ENCODE measurements around the gene DGCR6L.
"Not testable (repeated sequence)": the region's sequence is repeated elsewhere in the genome, so short reads cannot be mapped to it uniquely, and the experiment has no call there.

The DGCR6L gene

GRCh38 chr22:20298110-20298802, 21.6 kb downstream of the DGCR6L start:
- ATAC-seq (replicated peaks) = no peak
- peaks cover 0 to 13% of the 10 kb centered on the region in 2 donors for H3K4me1 Mint-ChIP-seq (ENCODE audit: low read depth in 2 of 2)
- peaks cover 2% of the 10 kb centered on the region for H3K36me3 Mint-ChIP-seq (ENCODE audit: insufficient read depth)
- peak overlapping the region; percentile 78 to 84 for H3K4me3 Mint-ChIP-seq
- no peak for DNase-seq
- peak overlapping the region; percentile 33 to 80 for H3K27ac Mint-ChIP-seq
- no peaks in the 10 kb centered on the region for H3K9me3 Mint-ChIP-seq
- H3K27me3 Mint-ChIP-seq = peaks cover 7 to 8% of the 10 kb centered on the region in 2 donors

GRCh38 chr22:20297414-20298109, 22.3 kb downstream of the DGCR6L start:
- no peak for DNase-seq
- H3K27me3 Mint-ChIP-seq = peaks cover 3 to 4% of the 10 kb centered on the region in 2 donors
- ATAC-seq (replicated peaks) = no peak
- H3K9me3 Mint-ChIP-seq = no peaks in the 10 kb centered on the region
- peaks cover 2% of the 10 kb centered on the region for H3K36me3 Mint-ChIP-seq (ENCODE audit: insufficient read depth)
- peak overlapping the region; percentile 33 to 80 for H3K27ac Mint-ChIP-seq
- H3K4me1 Mint-ChIP-seq (ENCODE audit: low read depth in 2 of 2) = peaks cover 0 to 13% of the 10 kb centered on the region in 2 donors
- H3K4me3 Mint-ChIP-seq = peak overlapping the region; percentile 78 to 84

GRCh38 chr22:20296598-20296997, 23.3 kb downstream of the DGCR6L start:
- H3K4me1 Mint-ChIP-seq (ENCODE audit: low read depth in 2 of 2) = peaks cover 0 to 13% of the 10 kb centered on the region in 2 donors
- DNase-seq (no peak), ATAC-seq (replicated peaks) (no peak)
- H3K27me3 Mint-ChIP-seq = peaks cover 0 to 4% of the 10 kb centered on the region in 2 donors
- peaks cover 2% of the 10 kb centered on the region for H3K36me3 Mint-ChIP-seq (ENCODE audit: insufficient read depth)
- H3K9me3 Mint-ChIP-seq = no peaks in the 10 kb centered on the region
- no peak overlapping the region for H3K4me3 Mint-ChIP-seq
- H3K27ac Mint-ChIP-seq = no peak overlapping the region

- DNase-seq (no peak), ATAC-seq (replicated peaks) (no peak)
- Mint-ChIP-seq H3K4me3 (no peak overlapping the region), H3K27ac (no peak overlapping the region), H3K9me3 (no peaks in the 10 kb centered on the region), H3K27me3 (peaks cover 0 to 11% of the 10 kb centered on the region in 2 donors), H3K4me1 (ENCODE audit: low read depth in 2 of 2) (peaks cover 0 to 7% of the 10 kb centered on the region in 2 donors), H3K36me3 (ENCODE audit: insufficient read depth) (peaks cover 2% of the 10 kb centered on the region)
These were observed 24.4 kb downstream of the DGCR6L start for GRCh38 chr22:20295262-20296064.

- Mint-ChIP-seq H3K27ac (no peak overlapping the region), H3K4me3 (no peak overlapping the region), H3K36me3 (ENCODE audit: insufficient read depth) (no peaks in the 10 kb centered on the region), H3K27me3 (peaks cover 0 to 19% of the 10 kb centered on the region in 2 donors), H3K9me3 (no peaks in the 10 kb centered on the region), H3K4me1 (ENCODE audit: low read depth in 2 of 2) (no peaks in the 10 kb centered on the region)
- DNase-seq = no peak
- no peak for ATAC-seq (replicated peaks)
These were observed 27.1 kb downstream of the DGCR6L start for GRCh38 chr22:20292673-20293232.

DNA sequence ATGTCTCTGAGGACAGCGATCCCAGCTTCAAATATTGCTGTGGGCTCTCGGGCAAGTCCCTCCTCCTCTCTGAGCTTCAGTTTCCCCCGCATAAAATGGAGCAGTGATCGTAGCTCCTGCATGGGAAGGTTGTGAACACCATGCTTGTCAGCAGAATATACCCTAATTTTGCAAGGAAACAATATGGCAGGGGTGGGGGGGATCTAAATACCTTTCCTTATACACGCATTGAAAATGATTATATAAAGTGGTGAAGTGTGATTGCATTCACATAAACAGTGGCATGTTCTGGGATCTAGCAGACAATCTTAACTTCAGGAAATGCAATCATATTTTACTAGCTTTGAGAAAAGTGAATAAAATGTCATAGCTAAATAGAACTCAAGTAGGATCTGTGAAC, 27.8 kb downstream of the DGCR6L start:
- no peak for DNase-seq
- no peaks in the 10 kb centered on the region for H3K9me3 Mint-ChIP-seq
- no peak overlapping the region for H3K4me3 Mint-ChIP-seq
- H3K27ac Mint-ChIP-seq = no peak overlapping the region
- no peaks in the 10 kb centered on the region for H3K4me1 Mint-ChIP-seq (ENCODE audit: low read depth in 2 of 2)
- no peaks in the 10 kb centered on the region for H3K36me3 Mint-ChIP-seq (ENCODE audit: insufficient read depth)
- H3K27me3 Mint-ChIP-seq = peaks cover 0 to 20% of the 10 kb centered on the region in 2 donors
- no peak for ATAC-seq (replicated peaks)

GRCh38 chr22:20291604-20292063, 28.2 kb downstream of the DGCR6L start:
- Mint-ChIP-seq H3K4me3 (no peak overlapping the region), H3K27me3 (peaks cover 0 to 25% of the 10 kb centered on the region in 2 donors), H3K9me3 (no peaks in the 10 kb centered on the region), H3K36me3 (ENCODE audit: insufficient read depth) (no peaks in the 10 kb centered on the region), H3K4me1 (ENCODE audit: low read depth in 2 of 2) (no peaks in the 10 kb centered on the region), H3K27ac (no peak overlapping the region)
- ATAC-seq (replicated peaks) (no peak), DNase-seq (no peak)

DNA sequence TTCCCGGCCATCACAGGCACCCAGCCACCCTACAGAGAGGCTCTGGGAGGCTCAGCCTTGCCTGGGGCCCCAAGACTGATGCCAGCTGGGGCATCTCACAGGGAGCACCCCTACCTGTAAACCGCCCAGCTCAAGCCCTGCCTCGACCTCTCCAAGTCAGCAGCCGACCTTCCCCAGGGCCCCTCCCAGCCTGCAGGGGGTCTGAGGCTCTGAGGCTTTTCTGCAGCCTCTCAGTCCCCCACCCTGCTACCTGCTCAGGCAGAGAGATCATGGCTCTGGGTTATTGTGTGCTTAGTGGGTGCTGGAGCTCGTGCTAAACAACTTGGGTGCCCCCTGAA, 28.6 kb downstream of the DGCR6L start:
- Mint-ChIP-seq H3K27me3 (peaks cover 0 to 29% of the 10 kb centered on the region in 2 donors), H3K4me1 (ENCODE audit: low read depth in 2 of 2) (no peaks in the 10 kb centered on the region), H3K4me3 (no peak overlapping the region), H3K9me3 (no peaks in the 10 kb centered on the region), H3K27ac (no peak overlapping the region), H3K36me3 (ENCODE audit: insufficient read depth) (no peaks in the 10 kb centered on the region)
- ATAC-seq (replicated peaks) = no peak
- DNase-seq = no peak

GRCh38 chr22:20290578-20291248, 29.1 kb downstream of the DGCR6L start:
- DNase-seq (no peak), ATAC-seq (replicated peaks) (no peak)
- no peak overlapping the region for H3K27ac Mint-ChIP-seq
- H3K36me3 Mint-ChIP-seq (ENCODE audit: insufficient read depth) = no peaks in the 10 kb centered on the region
- H3K4me3 Mint-ChIP-seq = no peak overlapping the region
- H3K9me3 Mint-ChIP-seq = no peaks in the 10 kb centered on the region
- H3K4me1 Mint-ChIP-seq (ENCODE audit: low read depth in 2 of 2) = no peaks in the 10 kb centered on the region
- peaks cover 0 to 29% of the 10 kb centered on the region in 2 donors for H3K27me3 Mint-ChIP-seq

DNA sequence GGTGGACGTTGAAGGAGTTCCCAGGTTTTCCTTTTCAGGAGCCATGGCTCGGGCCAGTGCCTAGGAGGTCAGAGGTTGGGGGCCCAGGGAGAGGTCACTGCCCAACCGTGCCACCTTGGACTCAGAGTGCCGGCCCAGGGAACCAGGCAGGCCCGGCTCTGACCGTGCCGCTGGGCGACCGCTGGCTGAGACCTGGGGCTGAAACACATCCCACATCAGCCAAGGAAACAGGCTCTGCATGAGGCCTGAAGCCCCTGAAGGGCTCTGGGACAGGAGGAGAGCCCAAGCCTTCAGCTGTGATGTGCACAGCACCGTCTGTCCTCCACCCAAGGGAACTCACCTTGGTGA, 29.8 kb downstream of the DGCR6L start:
- no peak for DNase-seq
- no peak overlapping the region for H3K4me3 Mint-ChIP-seq
- no peaks in the 10 kb centered on the region for H3K4me1 Mint-ChIP-seq (ENCODE audit: low read depth in 2 of 2)
- H3K9me3 Mint-ChIP-seq = no peaks in the 10 kb centered on the region
- no peaks in the 10 kb centered on the region for H3K36me3 Mint-ChIP-seq (ENCODE audit: insufficient read depth)
- ATAC-seq (replicated peaks) = no peak
- H3K27me3 Mint-ChIP-seq = peaks cover 0 to 29% of the 10 kb centered on the region in 2 donors
- no peak overlapping the region for H3K27ac Mint-ChIP-seq

DNA sequence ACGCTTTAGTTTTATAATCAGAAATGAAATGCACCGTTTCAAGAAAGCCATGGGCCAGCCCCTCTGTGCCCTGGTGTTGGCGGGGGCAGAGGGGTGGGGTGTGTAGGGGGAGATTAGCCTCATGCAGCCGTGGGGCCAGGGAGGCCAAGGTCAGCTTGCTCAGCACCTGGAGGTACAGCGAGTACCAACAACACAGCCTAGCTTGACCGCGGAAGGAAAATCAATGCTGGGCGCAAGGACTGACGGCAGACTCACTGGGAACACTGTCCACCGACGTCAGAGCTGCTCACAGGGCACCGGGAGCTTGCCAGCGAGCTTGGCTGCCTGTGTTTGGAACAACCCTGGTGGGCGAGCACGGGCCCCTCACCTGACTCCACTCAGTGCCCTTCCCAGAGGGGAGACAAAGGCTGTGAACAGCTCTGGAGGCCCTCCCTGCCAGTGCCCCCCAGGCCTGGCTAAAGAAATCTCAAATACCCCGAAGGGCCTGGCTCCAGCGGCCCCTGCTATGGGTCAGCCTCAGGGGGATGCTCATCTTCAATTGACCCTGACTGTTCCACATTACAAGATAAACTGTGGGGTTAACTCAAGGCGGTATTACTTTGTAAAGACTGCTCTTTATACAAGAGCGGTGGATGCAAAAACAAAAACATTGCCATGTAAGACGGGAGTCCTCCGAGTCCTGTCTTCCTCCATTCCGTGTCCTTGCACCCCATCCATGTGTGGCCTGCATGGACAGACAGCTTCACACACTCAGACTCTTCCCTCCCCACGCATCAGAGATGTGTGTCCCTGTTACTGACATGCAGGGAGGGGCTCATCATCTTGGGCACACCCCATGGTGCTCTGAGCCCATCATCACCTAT, 30.4 kb downstream of the DGCR6L start:
- DNase-seq; H3K27ac Mint-ChIP-seq; H3K4me3 Mint-ChIP-seq; ATAC-seq (replicated peaks); H3K4me1 Mint-ChIP-seq (ENCODE audit: low read depth in 2 of 2); H3K36me3 Mint-ChIP-seq (ENCODE audit: insufficient read depth); H3K9me3 Mint-ChIP-seq: not testable (repeated sequence)
- peaks cover 0 to 29% of the 10 kb centered on the region in 2 donors for H3K27me3 Mint-ChIP-seq

GRCh38 chr22:20286784-20287423, 33.0 kb downstream of the DGCR6L start:
- not testable (repeated sequence) for H3K27ac Mint-ChIP-seq; DNase-seq; H3K9me3 Mint-ChIP-seq; H3K36me3 Mint-ChIP-seq (ENCODE audit: insufficient read depth); H3K4me3 Mint-ChIP-seq; H3K4me1 Mint-ChIP-seq (ENCODE audit: low read depth in 2 of 2); ATAC-seq (replicated peaks)
- peaks cover 0 to 28% of the 10 kb centered on the region in 2 donors for H3K27me3 Mint-ChIP-seq

Measured in effector memory CD8-positive, alpha-beta T cell (primary cell).